PC-3 (cell line): ENCODE results near the gene AOAH. TPM values are rescaled to one million over a fixed set of nuclear protein-coding genes. Genes with fewer than 3 reads are reported as not detected.

ENCODE experiments used
- ATAC-seq: fragments of 200-7000 bp; cut with Tn5 transposase; 2 replicates; pipeline ENCODE4 v1.9.1; 2020; ENCODE audit warnings: mild to moderate bottlenecking, moderate library complexity
- BruUV-seq: library from RNA; stranded (reverse); fragments of 400-500 nt; replicated peaks from 2 replicates; lab custom pipeline; 2021; lab: Mats Ljungman, UMichigan
- CTCF ChIA-PET: fragments of 300-600 bp; sonication (Branson Sonifier 250); formaldehyde crosslinking; loops from one replicate; lab custom pipeline; 2022; ENCODE audit warnings: antibody characterized with exemption; lab: Charles Lee
- POLR2A ChIA-PET: fragments of 300-600 bp; sonication (Branson Sonifier 250); formaldehyde crosslinking; loops from one replicate; lab custom pipeline; 2022; ENCODE audit warnings: antibody characterized with exemption; ENCODE audit not compliant: unreplicated experiment; lab: Charles Lee
- DNase-seq: peaks from one replicate; pipeline ENCODE4 v3.0.0-alpha.2; 2015
- H2AFZ ChIP-seq: fragments of 300-600 bp; sonication (generic); 2 replicates; pipeline ENCODE4 v1.6.0; 2016; ENCODE audit warnings: antibody characterized with exemption, low read length
- H3F3A ChIP-seq: fragments of 300-600 bp; sonication (generic); one replicate; pipeline ENCODE4 v1.6.0; 2017; ENCODE audit warnings: antibody characterized with exemption, low read length, control low read depth, mild to moderate bottlenecking; ENCODE audit not compliant: unreplicated experiment
- H3K27ac ChIP-seq: fragments of 300-600 bp; sonication (generic); 2 replicates; pipeline ENCODE4 v1.5.1; 2016; ENCODE audit warnings: mild to moderate bottlenecking, low read length
- H3K27me3 ChIP-seq: fragments of 300-600 bp; sonication (generic); 2 replicates; pipeline ENCODE4 v1.6.1; 2016; ENCODE audit warnings: low read length, mixed read lengths
- H3K36me3 ChIP-seq: fragments of 300-600 bp; sonication (generic); 2 replicates; pipeline ENCODE4 v1.6.1; 2016; ENCODE audit warnings: low read depth, mixed run types, low read length, mixed read lengths
- H3K4me1 ChIP-seq: fragments of 300-600 bp; sonication (generic); 2 replicates; pipeline ENCODE4 v1.5.1; 2016; ENCODE audit warnings: low read length; ENCODE audit not compliant: insufficient read depth
- H3K4me2 ChIP-seq: fragments of 300-600 bp; sonication (generic); 2 replicates; pipeline ENCODE4 v1.6.0; 2016; ENCODE audit warnings: low read length
- H3K4me3 ChIP-seq: fragments of 300-600 bp; sonication (generic); 2 replicates; pipeline ENCODE4 v1.5.1; 2016; ENCODE audit warnings: mild to moderate bottlenecking, low read length, mixed read lengths
- H3K79me2 ChIP-seq: fragments of 300-600 bp; sonication (generic); 2 replicates; pipeline ENCODE4 v1.6.1; 2017; ENCODE audit warnings: low read length, mixed read lengths
- H3K9ac ChIP-seq: fragments of 300-600 bp; sonication (generic); 2 replicates; pipeline ENCODE4 v1.6.0; 2016; ENCODE audit warnings: mild to moderate bottlenecking, low read length
- H3K9me2 ChIP-seq: fragments of 300-600 bp; sonication (generic); replicated peaks from 2 replicates; pipeline ENCODE4 v1.6.1; 2016; ENCODE audit warnings: mixed run types, low read length, mixed read lengths
- H3K9me3 ChIP-seq: fragments of 300-600 bp; sonication (generic); 2 replicates; pipeline ENCODE4 v1.6.1; 2016; ENCODE audit warnings: low read length, mixed read lengths
- H4K20me1 ChIP-seq: fragments of 300-600 bp; sonication (generic); 2 replicates; pipeline ENCODE4 v1.6.1; 2016; ENCODE audit warnings: low read length, mixed read lengths
- EZH2 ChIP-seq: fragments of 300-600 bp; sonication (generic); IDR thresholded peaks from one replicate; pipeline ENCODE4 v1.6.1; 2017; ENCODE audit warnings: antibody characterized with exemption, mild to moderate bottlenecking, low read length; ENCODE audit not compliant: unreplicated experiment
- EZH2phosphoT487 ChIP-seq: fragments of 300-600 bp; sonication (generic); IDR thresholded peaks from 2 replicates; pipeline ENCODE4 v1.6.1; 2018; ENCODE audit warnings: mild to moderate bottlenecking, antibody characterized with exemption, low read length, borderline replicate concordance
- intact Hi-C: fragments of 100-400 bp; cut with micrococcal nuclease; formaldehyde crosslinking; loops from 2 replicates; pipeline ENCODE4 v1.9.0; 2023
- total RNA-seq: library from RNA; depleted of rRNA; stranded (reverse); fragments of >200 nt; gene quantifications from 2 replicates; pipeline ENCODE4 v1.2.3, GENCODE V29; 2014
- TF ChIP-seq, protein P1 (sequence below): fragments of 300-600 bp; sonication (generic); conservative IDR thresholded peaks from 2 replicates; pipeline ENCODE4 v1.5.1; 2017; ENCODE audit warnings: antibody characterized with exemption, low read depth, mild to moderate bottlenecking, low read length

Gene AOAH
- total RNA-seq, 1 experiment from 2014 or later: not detected

DNA sequence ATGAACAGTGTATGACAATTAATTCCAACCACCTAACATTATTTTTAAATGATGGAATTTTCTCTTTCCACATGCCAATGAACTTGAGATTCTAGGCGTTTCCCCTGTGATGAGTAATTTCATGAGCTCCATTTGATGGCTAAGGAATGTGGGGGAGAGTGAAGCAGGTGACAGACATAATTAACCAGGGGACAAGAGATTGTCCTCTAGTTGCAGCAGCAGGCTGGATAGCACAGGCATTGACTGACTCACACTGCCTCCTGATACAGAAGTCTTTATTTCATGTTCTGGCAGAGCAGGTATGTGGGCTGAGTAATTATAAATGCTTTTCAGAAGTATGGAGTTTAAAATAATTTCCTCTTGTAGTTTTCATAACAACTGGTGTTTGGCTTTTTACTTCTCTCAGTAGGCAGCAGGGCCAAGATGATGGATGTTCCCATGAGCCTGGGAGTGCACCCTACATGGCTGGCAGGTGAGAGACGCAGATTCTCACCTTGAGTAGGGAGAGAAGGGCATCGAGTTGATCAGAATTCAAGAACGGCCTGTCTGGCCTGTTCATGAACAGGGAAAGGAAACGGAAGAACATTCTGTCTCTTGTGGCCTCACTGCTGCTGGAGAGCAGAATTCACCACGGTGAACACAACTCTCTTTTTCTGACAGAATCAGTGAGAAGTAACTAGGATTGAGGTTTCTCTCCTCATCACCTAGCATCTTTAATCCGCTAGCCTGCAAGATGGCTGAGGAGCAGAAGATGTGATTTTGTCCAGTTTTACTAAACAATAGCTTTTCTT is 118.8 kb downstream of the AOAH start:
- Histone ChIP-seq H4K20me1 (no peaks in the 10 kb centered on the region), H3K4me3 (no peak overlapping the region), H3K4me1 (peaks cover 33% of the 10 kb centered on the region), H3K79me2 (no peaks in the 10 kb centered on the region), H3K36me3 (no peaks in the 10 kb centered on the region), H3K9ac (no peak overlapping the region), H3K4me2 (0 out of 2 replicates have a peak overlapping the region, but pooled peaks have one; percentile 19), H3K27me3 (peaks cover 16% of the 10 kb centered on the region; the same call in 1 of the 2 replicates), H2AFZ (no peak overlapping the region), H3F3A (no peaks in the 10 kb centered on the region), H3K9me3 (no peaks in the 10 kb centered on the region), H3K27ac (no peak overlapping the region), H3K9me2 (no peaks in the 10 kb centered on the region)
- TF ChIP-seq EZH2: no peak
- TF ChIP-seq, protein P1, sequence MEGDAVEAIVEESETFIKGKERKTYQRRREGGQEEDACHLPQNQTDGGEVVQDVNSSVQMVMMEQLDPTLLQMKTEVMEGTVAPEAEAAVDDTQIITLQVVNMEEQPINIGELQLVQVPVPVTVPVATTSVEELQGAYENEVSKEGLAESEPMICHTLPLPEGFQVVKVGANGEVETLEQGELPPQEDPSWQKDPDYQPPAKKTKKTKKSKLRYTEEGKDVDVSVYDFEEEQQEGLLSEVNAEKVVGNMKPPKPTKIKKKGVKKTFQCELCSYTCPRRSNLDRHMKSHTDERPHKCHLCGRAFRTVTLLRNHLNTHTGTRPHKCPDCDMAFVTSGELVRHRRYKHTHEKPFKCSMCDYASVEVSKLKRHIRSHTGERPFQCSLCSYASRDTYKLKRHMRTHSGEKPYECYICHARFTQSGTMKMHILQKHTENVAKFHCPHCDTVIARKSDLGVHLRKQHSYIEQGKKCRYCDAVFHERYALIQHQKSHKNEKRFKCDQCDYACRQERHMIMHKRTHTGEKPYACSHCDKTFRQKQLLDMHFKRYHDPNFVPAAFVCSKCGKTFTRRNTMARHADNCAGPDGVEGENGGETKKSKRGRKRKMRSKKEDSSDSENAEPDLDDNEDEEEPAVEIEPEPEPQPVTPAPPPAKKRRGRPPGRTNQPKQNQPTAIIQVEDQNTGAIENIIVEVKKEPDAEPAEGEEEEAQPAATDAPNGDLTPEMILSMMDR: no peak
- no peak for TF ChIP-seq EZH2phosphoT487
- ChIA-PET CTCF (no interaction called here), POLR2A (no interaction called here)
- no TSS peak for BruUV-seq
- ATAC-seq (no peak; the same call in 1 of the 2 replicates), DNase-seq (peak; percentile 45)
- intact Hi-C loops: no loop called here

DNA sequence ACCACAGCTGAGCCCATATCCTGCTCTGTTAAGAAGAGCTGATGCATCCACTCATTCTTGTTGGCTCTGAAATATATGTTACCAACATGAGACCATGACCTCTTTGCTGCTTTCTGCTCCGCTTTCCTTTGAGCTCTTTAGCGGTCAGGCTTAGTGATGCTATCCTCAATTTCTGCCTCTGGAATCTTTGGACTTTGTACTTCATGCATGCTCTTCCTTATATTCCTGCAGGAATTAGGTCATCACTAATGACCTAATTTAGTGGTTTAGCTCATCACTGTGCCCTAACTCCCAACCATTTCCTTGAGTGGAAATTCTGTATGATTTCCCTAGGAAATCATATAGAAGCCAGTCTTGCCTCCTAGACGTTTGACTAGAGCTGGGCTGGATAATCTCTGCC is 119.5 kb downstream of the AOAH start:
- no TSS peak for BruUV-seq
- 0 out of 2 replicates have a peak overlapping the region, but pooled peaks have one; percentile 19 for H3K4me2 ChIP-seq
- ChIA-PET POLR2A (no interaction called here), CTCF (no interaction called here)
- no peak overlapping the region for H2AFZ ChIP-seq
- H3K79me2 ChIP-seq: no peaks in the 10 kb centered on the region
- peaks cover 36% of the 10 kb centered on the region for H3K4me1 ChIP-seq
- no peaks in the 10 kb centered on the region for H4K20me1 ChIP-seq
- H3K27me3 ChIP-seq: peaks cover 16% of the 10 kb centered on the region; the same call in 1 of the 2 replicates
- ATAC-seq (no peak), DNase-seq (no peak)
- intact Hi-C loops: no loop called here
- no peaks in the 10 kb centered on the region for H3K9me3 ChIP-seq
- H3K9ac ChIP-seq: no peak overlapping the region
- H3F3A ChIP-seq: no peaks in the 10 kb centered on the region
- TF ChIP-seq EZH2phosphoT487: no peak
- TF ChIP-seq EZH2: no peak
- TF ChIP-seq, protein P1: no peak
- H3K27ac ChIP-seq: no peak overlapping the region
- no peaks in the 10 kb centered on the region for H3K9me2 ChIP-seq
- H3K36me3 ChIP-seq: no peaks in the 10 kb centered on the region
- H3K4me3 ChIP-seq: no peak overlapping the region
